HEK293 (cell line): ENCODE measurements around the gene ARIH1.
"Not testable (repeated sequence)": the region's sequence is repeated elsewhere in the genome, so short reads cannot be mapped to it uniquely, and the experiment has no call there.

ENCODE experiments used
- CTCF ChIA-PET: fragments of 350-600 bp; formaldehyde crosslinking; extraction: SDS; loops from one replicate; lab custom pipeline; 2021; ENCODE audit warnings: antibody characterized with exemption; lab: Yijun Ruan, JAX
- POLR2A ChIA-PET: fragments of 300-600 bp; formaldehyde crosslinking; extraction: SDS; loops from one replicate; lab custom pipeline; 2020; ENCODE audit warnings: antibody characterized with exemption, inconsistent platforms; lab: Yijun Ruan, JAX
- H3K27ac ChIP-seq: fragments of 200-500 bp; sonication (Bioruptor generic); 2 replicates; pipeline ENCODE4 v1.5.1; 2014; ENCODE audit warnings: low read depth, low read length, control low read depth, inconsistent platforms; ENCODE audit errors: extremely low read depth
- H3K36me3 ChIP-seq, 2 experiments: fragments of 200-500 bp in 1 of 2; sonication (Bioruptor generic) in 1 of 2; 1 replicate in 1 of 2; 2 replicates in 1 of 2; pipeline ENCODE4 v1.5.1; 2014 to 2017; ENCODE audit warnings: inconsistent platforms in 2 of 2, low read length in 2 of 2; ENCODE audit not compliant: control insufficient read depth in 2 of 2, insufficient read depth in 1 of 2
- H3K4me1 ChIP-seq: fragments of 200-500 bp; sonication (Bioruptor generic); 2 replicates; pipeline ENCODE4 v1.5.1; 2014; ENCODE audit warnings: mild to moderate bottlenecking, low read length, inconsistent platforms; ENCODE audit not compliant: control insufficient read depth, insufficient read depth
- H3K4me3 ChIP-seq: 2 replicates; pipeline ENCODE4 v1.5.1; 2011; ENCODE audit warnings: low read depth, mild to moderate bottlenecking, control low read depth, low read length, moderate library complexity
- H3K9me3 ChIP-seq: fragments of 200-500 bp; sonication (Bioruptor generic); 2 replicates; pipeline ENCODE4 v1.5.1; 2014; ENCODE audit warnings: low read depth, low read length, inconsistent platforms; ENCODE audit not compliant: control insufficient read depth, insufficient read depth
- FEZF1 ChIP-seq: fragments of 450-650 bp; formaldehyde crosslinking; IDR thresholded peaks from 2 replicates; pipeline ENCODE4 v1.5.1; 2016; ENCODE audit warnings: missing biosample characterization, missing genetic modification characterization
- GLIS1 ChIP-seq: fragments of 450-650 bp; formaldehyde crosslinking; IDR thresholded peaks from 2 replicates; pipeline ENCODE4 v1.5.1; 2016; ENCODE audit warnings: missing biosample characterization, missing genetic modification characterization
- KLF1 ChIP-seq: fragments of 450-650 bp; formaldehyde crosslinking; IDR thresholded peaks from 2 replicates; pipeline ENCODE4 v1.5.1; 2016; ENCODE audit warnings: missing biosample characterization, missing genetic modification characterization
- KLF7 ChIP-seq: fragments of 450-650 bp; formaldehyde crosslinking; IDR thresholded peaks from 2 replicates; pipeline ENCODE4 v1.5.1; 2016; ENCODE audit warnings: missing biosample characterization, missing genetic modification characterization, borderline replicate concordance
- SCRT1 ChIP-seq: fragments of 450-650 bp; formaldehyde crosslinking; IDR thresholded peaks from 2 replicates; pipeline ENCODE4 v1.5.1; 2016; ENCODE audit warnings: missing biosample characterization, missing genetic modification characterization, borderline replicate concordance
- SCRT2 ChIP-seq: fragments of 450-650 bp; formaldehyde crosslinking; IDR thresholded peaks from 2 replicates; pipeline ENCODE4 v1.5.1; 2016; ENCODE audit warnings: missing biosample characterization, missing genetic modification characterization
- YY2 ChIP-seq: fragments of 450-650 bp; formaldehyde crosslinking; IDR thresholded peaks from 2 replicates; pipeline ENCODE4 v1.5.1; 2016; ENCODE audit warnings: missing biosample characterization, missing genetic modification characterization
- ZBTB17 ChIP-seq: fragments of 450-650 bp; formaldehyde crosslinking; IDR thresholded peaks from 2 replicates; pipeline ENCODE4 v1.5.1; 2016; ENCODE audit warnings: missing biosample characterization, missing genetic modification characterization
- ZEB2 ChIP-seq: fragments of 450-650 bp; formaldehyde crosslinking; IDR thresholded peaks from 2 replicates; pipeline ENCODE4 v1.5.1; 2016; ENCODE audit warnings: missing biosample characterization, missing genetic modification characterization
- ZNF121 ChIP-seq: fragments of 450-650 bp; formaldehyde crosslinking; IDR thresholded peaks from 2 replicates; pipeline ENCODE4 v1.5.1; 2016; ENCODE audit warnings: missing biosample characterization, missing genetic modification characterization
- ZNF16 ChIP-seq: fragments of 450-650 bp; formaldehyde crosslinking; IDR thresholded peaks from 2 replicates; pipeline ENCODE4 v1.5.1; 2016; ENCODE audit warnings: low read depth, missing biosample characterization, missing genetic modification characterization
- ZNF184 ChIP-seq: fragments of 450-650 bp; IDR thresholded peaks from 2 replicates; pipeline ENCODE4 v1.5.1; 2018; ENCODE audit warnings: missing biosample characterization, mild to moderate bottlenecking, missing genetic modification characterization
- ZNF600 ChIP-seq: fragments of 450-650 bp; formaldehyde crosslinking; IDR thresholded peaks from 2 replicates; pipeline ENCODE4 v1.5.1; 2016; ENCODE audit warnings: missing biosample characterization, missing genetic modification characterization
- ZNF629 ChIP-seq: fragments of 450-650 bp; formaldehyde crosslinking; IDR thresholded peaks from 2 replicates; pipeline ENCODE4 v1.5.1; 2017; ENCODE audit warnings: missing biosample characterization, missing genetic modification characterization
- ZNF658 ChIP-seq: fragments of 450-650 bp; formaldehyde crosslinking; IDR thresholded peaks from 2 replicates; pipeline ENCODE4; 2016; ENCODE audit warnings: missing biosample characterization, missing genetic modification characterization
- ZNF664 ChIP-seq: fragments of 450-650 bp; formaldehyde crosslinking; IDR thresholded peaks from 2 replicates; pipeline ENCODE4 v1.5.1; 2016; ENCODE audit warnings: missing biosample characterization, missing genetic modification characterization
- ZNF837 ChIP-seq: fragments of 450-650 bp; formaldehyde crosslinking; IDR thresholded peaks from 2 replicates; pipeline ENCODE4 v1.5.1; 2016; ENCODE audit warnings: missing biosample characterization, missing genetic modification characterization
- ZNF843 ChIP-seq: fragments of 450-650 bp; formaldehyde crosslinking; IDR thresholded peaks from 2 replicates; pipeline ENCODE4 v1.5.1; 2016; ENCODE audit warnings: missing biosample characterization, missing genetic modification characterization
- TF ChIP-seq, protein P1 (sequence below): fragments of 450-650 bp; formaldehyde crosslinking; IDR thresholded peaks from 2 replicates; pipeline ENCODE4 v1.5.1; 2016; ENCODE audit warnings: missing biosample characterization, missing genetic modification characterization
- TF ChIP-seq, protein P2 (sequence below): fragments of 450-650 bp; formaldehyde crosslinking; IDR thresholded peaks from 2 replicates; pipeline ENCODE4 v1.5.1; 2016; ENCODE audit warnings: missing biosample characterization, missing genetic modification characterization
- TF ChIP-seq, protein P3 (sequence below): sonication (generic); formaldehyde crosslinking; IDR thresholded peaks from 2 replicates; pipeline ENCODE4 v1.8.1; 2022; ENCODE audit warnings: mild to moderate bottlenecking, moderate library complexity, missing genetic modification reagents
- TF ChIP-seq, protein P4 (sequence below): fragments of 450-650 bp; formaldehyde crosslinking; IDR thresholded peaks from 2 replicates; pipeline ENCODE4 v1.5.1; 2017; ENCODE audit warnings: missing biosample characterization, missing genetic modification characterization
- TF ChIP-seq, protein P5 (sequence below): fragments of 450-650 bp; formaldehyde crosslinking; IDR thresholded peaks from 2 replicates; pipeline ENCODE4 v1.5.1; 2016; ENCODE audit warnings: missing biosample characterization, missing genetic modification characterization
- TF ChIP-seq, protein P6 (sequence below): fragments of 450-650 bp; formaldehyde crosslinking; IDR thresholded peaks from 2 replicates; pipeline ENCODE4 v1.5.1; 2017; ENCODE audit warnings: missing biosample characterization, missing genetic modification characterization

ARIH1 gene

DNA sequence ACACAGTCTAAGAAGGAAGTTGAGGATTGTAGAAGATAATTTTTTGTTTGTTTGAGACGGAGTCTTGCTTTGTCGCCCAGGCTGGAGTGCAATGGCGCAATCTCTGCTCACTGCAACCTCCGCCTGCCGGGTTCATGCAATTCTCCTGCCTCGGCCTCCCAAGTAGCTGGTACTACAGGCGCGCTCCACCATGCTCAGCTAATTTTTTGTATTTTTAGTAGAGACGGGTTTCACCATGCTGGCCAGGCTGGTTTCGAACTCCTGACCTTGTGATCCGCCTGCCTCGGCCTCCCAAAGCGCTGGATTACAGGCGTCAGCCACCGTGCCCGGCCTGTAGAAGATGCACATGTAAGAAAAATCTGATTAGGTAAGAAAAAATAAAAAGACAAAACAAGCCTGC is 2.2 kb downstream of the ARIH1 start:
- POLR2A ChIA-PET: interaction anchor here (0.5 to 1.8 kb wide), 2 partner anchors 18 to 248 kb away, joined by 3 to 4 read pairs; no protein-coding TSS in a partner anchor
- Histone ChIP-seq H3K4me3 (peak overlapping the region; percentile 66), H3K36me3 (peaks cover 39 to 46% of the 10 kb centered on the region in 2 experiments), H3K4me1 (peaks cover 11% of the 10 kb centered on the region)
- TF ChIP-seq ZNF664 (peak; percentile 40; the same call in 1 of the 2 replicates), ZNF121 (tag by site-specific recombination) (0 out of 2 replicates have a peak, but pooled peaks have one; percentile 26), ZNF16 (tag by site-specific recombination) (0 out of 2 replicates have a peak, but pooled peaks have one; percentile 7), ZBTB17 (tag by site-specific recombination) (0 out of 2 replicates have a peak, but pooled peaks have one; percentile 16), ZNF600 (peak; percentile 12; the same call in 1 of the 2 replicates)
- TF ChIP-seq, protein P1, sequence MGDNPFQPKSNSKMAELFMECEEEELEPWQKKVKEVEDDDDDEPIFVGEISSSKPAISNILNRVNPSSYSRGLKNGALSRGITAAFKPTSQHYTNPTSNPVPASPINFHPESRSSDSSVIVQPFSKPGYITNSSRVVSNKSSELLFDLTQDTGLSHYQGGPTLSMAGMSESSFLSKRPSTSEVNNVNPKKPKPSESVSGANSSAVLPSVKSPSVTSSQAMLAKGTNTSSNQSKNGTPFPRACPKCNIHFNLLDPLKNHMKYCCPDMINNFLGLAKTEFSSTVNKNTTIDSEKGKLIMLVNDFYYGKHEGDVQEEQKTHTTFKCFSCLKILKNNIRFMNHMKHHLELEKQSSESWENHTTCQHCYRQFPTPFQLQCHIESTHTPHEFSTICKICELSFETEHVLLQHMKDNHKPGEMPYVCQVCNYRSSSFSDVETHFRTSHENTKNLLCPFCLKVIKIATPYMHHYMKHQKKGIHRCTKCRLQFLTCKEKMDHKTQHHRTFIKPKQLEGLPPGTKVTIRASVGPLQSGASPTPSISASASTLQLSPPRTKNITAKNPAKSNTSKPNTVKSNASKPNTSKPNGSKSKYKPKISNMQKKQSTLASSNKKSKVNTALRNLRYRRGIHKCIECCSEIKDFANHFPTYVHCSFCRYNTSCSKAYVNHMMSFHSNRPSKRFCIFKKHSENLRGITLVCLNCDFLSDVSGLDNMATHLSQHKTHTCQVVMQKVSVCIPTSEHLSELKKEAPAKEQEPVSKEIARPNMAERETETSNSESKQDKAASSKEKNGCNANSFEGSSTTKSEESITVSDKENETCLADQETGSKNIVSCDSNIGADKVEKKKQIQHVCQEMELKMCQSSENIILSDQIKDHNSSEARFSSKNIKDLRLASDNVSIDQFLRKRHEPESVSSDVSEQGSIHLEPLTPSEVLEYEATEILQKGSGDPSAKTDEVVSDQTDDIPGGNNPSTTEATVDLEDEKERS (tag by site-specific recombination): 0 out of 2 replicates have a peak, but pooled peaks have one; percentile 52
- not testable (repeated sequence) for H3K9me3 ChIP-seq, H3K27ac ChIP-seq
- CTCF ChIA-PET: interaction anchor here (0.7 to 1.2 kb wide), 3 partner anchors 8 to 1392 kb away, joined by 3 to 6 read pairs (median 3); no protein-coding TSS in a partner anchor

DNA sequence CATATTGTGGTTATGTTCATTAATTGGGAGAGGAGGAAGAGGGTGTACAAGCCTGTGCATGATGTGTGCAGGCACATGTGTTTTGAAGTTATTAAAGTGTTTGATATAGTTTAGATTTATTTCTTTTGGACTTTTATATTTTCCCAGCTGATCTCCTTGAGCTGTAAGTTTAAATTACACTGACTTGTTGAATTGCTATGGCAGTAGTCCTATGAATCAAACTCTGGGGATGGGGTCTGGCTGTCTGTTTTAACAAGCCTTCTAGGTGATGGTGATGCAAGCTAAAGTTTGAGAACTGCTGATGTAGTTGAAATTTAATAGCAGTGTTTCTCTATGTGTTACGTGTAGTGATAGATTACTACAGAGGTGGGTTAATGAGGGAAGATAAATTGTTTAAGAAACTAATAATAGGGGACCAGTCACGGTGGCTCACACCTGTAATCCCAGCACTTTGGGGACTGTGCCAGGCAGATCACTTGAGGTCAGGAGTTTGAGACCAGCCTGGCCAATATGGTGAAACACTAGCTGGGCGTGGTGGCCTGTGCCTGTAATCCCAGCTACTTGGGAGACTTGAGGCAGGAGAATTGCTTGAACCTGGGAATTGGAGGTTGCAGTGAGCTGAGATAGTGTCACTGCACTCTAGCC is 7.0 kb downstream of the ARIH1 start:
- Histone ChIP-seq H3K27ac (no peak overlapping the region), H3K4me1 (peaks cover 13% of the 10 kb centered on the region), H3K9me3 (no peaks in the 10 kb centered on the region), H3K36me3 (peaks cover 52 to 53% of the 10 kb centered on the region in 2 experiments), H3K4me3 (no peak overlapping the region)
- ChIA-PET CTCF (no interaction called here), POLR2A (no interaction called here)
- TF ChIP-seq ZNF843 (tag by site-specific recombination) (0 out of 2 replicates have a peak, but pooled peaks have one; percentile 22), ZNF837 (no peak), SCRT1 (tag by site-specific recombination) (peak; percentile 69), KLF1 (tag by site-specific recombination) (peak; percentile 92), YY2 (tag by site-specific recombination) (no peak), SCRT2 (tag by site-specific recombination) (peak; percentile 80), GLIS1 (tag by site-specific recombination) (0 out of 2 replicates have a peak, but pooled peaks have one; percentile 29), ZNF184 (tag by site-specific recombination) (no peak), ZBTB17 (tag by site-specific recombination) (no peak), KLF7 (tag by site-specific recombination) (peak; percentile 79; the same call in 1 of the 2 replicates), ZNF658 (no peak), ZNF629 (peak; percentile 47; the same call in 1 of the 2 replicates), FEZF1 (tag by site-specific recombination) (no peak), ZEB2 (peak; percentile 50; the same call in 1 of the 2 replicates)
- TF ChIP-seq, protein P2, sequence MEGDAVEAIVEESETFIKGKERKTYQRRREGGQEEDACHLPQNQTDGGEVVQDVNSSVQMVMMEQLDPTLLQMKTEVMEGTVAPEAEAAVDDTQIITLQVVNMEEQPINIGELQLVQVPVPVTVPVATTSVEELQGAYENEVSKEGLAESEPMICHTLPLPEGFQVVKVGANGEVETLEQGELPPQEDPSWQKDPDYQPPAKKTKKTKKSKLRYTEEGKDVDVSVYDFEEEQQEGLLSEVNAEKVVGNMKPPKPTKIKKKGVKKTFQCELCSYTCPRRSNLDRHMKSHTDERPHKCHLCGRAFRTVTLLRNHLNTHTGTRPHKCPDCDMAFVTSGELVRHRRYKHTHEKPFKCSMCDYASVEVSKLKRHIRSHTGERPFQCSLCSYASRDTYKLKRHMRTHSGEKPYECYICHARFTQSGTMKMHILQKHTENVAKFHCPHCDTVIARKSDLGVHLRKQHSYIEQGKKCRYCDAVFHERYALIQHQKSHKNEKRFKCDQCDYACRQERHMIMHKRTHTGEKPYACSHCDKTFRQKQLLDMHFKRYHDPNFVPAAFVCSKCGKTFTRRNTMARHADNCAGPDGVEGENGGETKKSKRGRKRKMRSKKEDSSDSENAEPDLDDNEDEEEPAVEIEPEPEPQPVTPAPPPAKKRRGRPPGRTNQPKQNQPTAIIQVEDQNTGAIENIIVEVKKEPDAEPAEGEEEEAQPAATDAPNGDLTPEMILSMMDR (tag by site-specific recombination): no peak
- TF ChIP-seq, protein P3, sequence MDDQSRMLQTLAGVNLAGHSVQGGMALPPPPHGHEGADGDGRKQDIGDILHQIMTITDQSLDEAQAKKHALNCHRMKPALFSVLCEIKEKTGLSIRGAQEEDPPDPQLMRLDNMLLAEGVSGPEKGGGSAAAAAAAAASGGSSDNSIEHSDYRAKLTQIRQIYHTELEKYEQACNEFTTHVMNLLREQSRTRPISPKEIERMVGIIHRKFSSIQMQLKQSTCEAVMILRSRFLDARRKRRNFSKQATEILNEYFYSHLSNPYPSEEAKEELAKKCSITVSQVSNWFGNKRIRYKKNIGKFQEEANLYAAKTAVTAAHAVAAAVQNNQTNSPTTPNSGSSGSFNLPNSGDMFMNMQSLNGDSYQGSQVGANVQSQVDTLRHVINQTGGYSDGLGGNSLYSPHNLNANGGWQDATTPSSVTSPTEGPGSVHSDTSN (CRISPR knock-in tag): no peak
- TF ChIP-seq, protein P4, sequence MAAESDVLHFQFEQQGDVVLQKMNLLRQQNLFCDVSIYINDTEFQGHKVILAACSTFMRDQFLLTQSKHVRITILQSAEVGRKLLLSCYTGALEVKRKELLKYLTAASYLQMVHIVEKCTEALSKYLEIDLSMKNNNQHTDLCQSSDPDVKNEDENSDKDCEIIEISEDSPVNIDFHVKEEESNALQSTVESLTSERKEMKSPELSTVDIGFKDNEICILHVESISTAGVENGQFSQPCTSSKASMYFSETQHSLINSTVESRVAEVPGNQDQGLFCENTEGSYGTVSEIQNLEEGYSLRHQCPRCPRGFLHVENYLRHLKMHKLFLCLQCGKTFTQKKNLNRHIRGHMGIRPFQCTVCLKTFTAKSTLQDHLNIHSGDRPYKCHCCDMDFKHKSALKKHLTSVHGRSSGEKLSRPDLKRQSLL (tag by site-specific recombination): no peak
- TF ChIP-seq, protein P5, sequence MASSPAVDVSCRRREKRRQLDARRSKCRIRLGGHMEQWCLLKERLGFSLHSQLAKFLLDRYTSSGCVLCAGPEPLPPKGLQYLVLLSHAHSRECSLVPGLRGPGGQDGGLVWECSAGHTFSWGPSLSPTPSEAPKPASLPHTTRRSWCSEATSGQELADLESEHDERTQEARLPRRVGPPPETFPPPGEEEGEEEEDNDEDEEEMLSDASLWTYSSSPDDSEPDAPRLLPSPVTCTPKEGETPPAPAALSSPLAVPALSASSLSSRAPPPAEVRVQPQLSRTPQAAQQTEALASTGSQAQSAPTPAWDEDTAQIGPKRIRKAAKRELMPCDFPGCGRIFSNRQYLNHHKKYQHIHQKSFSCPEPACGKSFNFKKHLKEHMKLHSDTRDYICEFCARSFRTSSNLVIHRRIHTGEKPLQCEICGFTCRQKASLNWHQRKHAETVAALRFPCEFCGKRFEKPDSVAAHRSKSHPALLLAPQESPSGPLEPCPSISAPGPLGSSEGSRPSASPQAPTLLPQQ (tag by site-specific recombination): peak; percentile 30; the same call in 1 of the 2 replicates
- TF ChIP-seq, protein P6, sequence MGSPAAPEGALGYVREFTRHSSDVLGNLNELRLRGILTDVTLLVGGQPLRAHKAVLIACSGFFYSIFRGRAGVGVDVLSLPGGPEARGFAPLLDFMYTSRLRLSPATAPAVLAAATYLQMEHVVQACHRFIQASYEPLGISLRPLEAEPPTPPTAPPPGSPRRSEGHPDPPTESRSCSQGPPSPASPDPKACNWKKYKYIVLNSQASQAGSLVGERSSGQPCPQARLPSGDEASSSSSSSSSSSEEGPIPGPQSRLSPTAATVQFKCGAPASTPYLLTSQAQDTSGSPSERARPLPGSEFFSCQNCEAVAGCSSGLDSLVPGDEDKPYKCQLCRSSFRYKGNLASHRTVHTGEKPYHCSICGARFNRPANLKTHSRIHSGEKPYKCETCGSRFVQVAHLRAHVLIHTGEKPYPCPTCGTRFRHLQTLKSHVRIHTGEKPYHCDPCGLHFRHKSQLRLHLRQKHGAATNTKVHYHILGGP (tag by site-specific recombination): 0 out of 2 replicates have a peak, but pooled peaks have one; percentile 22
